Breast epithelium (tissue), 4 donors: ENCODE measurements around the gene SHISA2. TPM values are rescaled to one million over a fixed set of nuclear protein-coding genes. Genes with fewer than 3 reads are reported as not detected.

Source experiments
- DNase-seq, 2 donors: peaks; one replicate each; pipeline ENCODE4 v3.0.0-alpha.2; 2019; ENCODE audit warnings: low spot score in 2 of 2
- H3K27ac ChIP-seq, 2 donors: fragments of 200-600 bp; sonication (generic) in 1 of 2; one replicate each; pipeline ENCODE4 v1.5.1; 2016 to 2019; ENCODE audit warnings: mild to moderate bottlenecking in 1 of 2
- H3K27me3 ChIP-seq, 2 donors: fragments of 200-600 bp; sonication (generic) in 1 of 2; one replicate each; pipeline versions ENCODE4 v1.5.1 to v1.6.0; 2017 to 2019; ENCODE audit warnings: control low read depth in 1 of 2, mild to moderate bottlenecking in 1 of 2
- H3K36me3 ChIP-seq: fragments of 200-600 bp; one replicate; pipeline ENCODE4 v1.5.1; 2019
- H3K4me1 ChIP-seq, 2 donors: fragments of 200-600 bp; sonication (generic); one replicate each; pipeline ENCODE4 v1.5.1; 2016 to 2019; ENCODE audit warnings: control low read depth in 1 of 2
- H3K4me3 ChIP-seq, 3 donors: fragments of 200-600 bp; sonication (generic); 1 replicate in 2 of 3; 2 replicates in 1 of 3; pipeline ENCODE4 v1.5.1; 2016 to 2019; ENCODE audit warnings: mild to moderate bottlenecking in 3 of 3, moderate library complexity in 2 of 3
- H3K9me3 ChIP-seq, 2 donors: fragments of 200-600 bp; sonication (generic) in 1 of 2; one replicate each; pipeline ENCODE4 v1.5.1; 2016 to 2019; ENCODE audit warnings: control low read depth in 1 of 2
- POLR2A ChIP-seq: fragments of 450-650 bp; IDR thresholded peaks from one replicate; pipeline ENCODE4 v1.6.1; 2016; ENCODE audit warnings: antibody characterized with exemption, mild to moderate bottlenecking, moderate library complexity
- POLR2AphosphoS5 ChIP-seq, 3 donors: sonication (generic); formaldehyde crosslinking; IDR thresholded peaks; one replicate each; pipeline ENCODE4 v1.6.1; 2017; ENCODE audit warnings: antibody characterized with exemption in 3 of 3
- intact Hi-C: fragments of 100-400 bp; cut with DNase I; formaldehyde crosslinking; loops from one replicate; pipeline ENCODE4 v1.15.1; 2023; ENCODE audit warnings: low total_unique reads
- total RNA-seq, 3 donors: library from RNA; depleted of rRNA; stranded (reverse); fragments of >200 nt; gene quantifications; one replicate each; pipeline ENCODE4 v1.1.0, GENCODE V29; 2016
- TF ChIP-seq, protein P1 (sequence below), 3 donors: fragments of 450-650 bp; IDR thresholded peaks; one replicate each; pipeline ENCODE4 v1.5.1; 2016 to 2017; ENCODE audit warnings: antibody characterized with exemption in 3 of 3, mild to moderate bottlenecking in 3 of 3, moderate library complexity in 3 of 3

The SHISA2 gene
- total RNA-seq, 3 donors from 2014 or later = 0.64 to 43.8 (median 2.6) TPM

DNA sequence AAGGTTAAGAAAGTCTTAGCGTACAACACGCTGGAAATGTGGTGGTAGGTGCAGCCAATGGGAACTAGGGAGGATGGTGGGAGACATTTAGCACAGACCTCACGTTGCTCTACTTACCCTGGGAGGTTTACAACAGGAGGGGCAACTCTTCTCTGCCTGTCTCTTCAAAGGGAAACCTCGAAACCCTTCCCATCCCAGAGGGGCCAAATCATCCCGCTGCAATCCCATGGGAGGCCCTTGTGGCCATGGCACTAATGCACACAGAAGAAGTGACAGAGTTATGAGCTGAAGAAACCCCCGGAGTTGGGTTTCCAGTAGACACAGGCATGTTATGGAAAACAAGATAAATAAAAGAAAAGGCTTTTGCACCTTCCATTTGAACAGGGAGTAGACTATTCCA is 35.6 kb downstream of the SHISA2 start:
- H3K36me3 ChIP-seq = no peaks in the 10 kb centered on the region
- no peak for DNase-seq
- no peak overlapping the region for H3K4me3 ChIP-seq
- peaks cover 0 to 5% of the 10 kb centered on the region in 2 donors for H3K9me3 ChIP-seq
- peaks cover 0 to 2% of the 10 kb centered on the region in 2 donors for H3K27me3 ChIP-seq
- H3K4me1 ChIP-seq = no peaks in the 10 kb centered on the region
- no peak overlapping the region for H3K27ac ChIP-seq
- intact Hi-C loops = no loop called here
- TF ChIP-seq, protein P1, sequence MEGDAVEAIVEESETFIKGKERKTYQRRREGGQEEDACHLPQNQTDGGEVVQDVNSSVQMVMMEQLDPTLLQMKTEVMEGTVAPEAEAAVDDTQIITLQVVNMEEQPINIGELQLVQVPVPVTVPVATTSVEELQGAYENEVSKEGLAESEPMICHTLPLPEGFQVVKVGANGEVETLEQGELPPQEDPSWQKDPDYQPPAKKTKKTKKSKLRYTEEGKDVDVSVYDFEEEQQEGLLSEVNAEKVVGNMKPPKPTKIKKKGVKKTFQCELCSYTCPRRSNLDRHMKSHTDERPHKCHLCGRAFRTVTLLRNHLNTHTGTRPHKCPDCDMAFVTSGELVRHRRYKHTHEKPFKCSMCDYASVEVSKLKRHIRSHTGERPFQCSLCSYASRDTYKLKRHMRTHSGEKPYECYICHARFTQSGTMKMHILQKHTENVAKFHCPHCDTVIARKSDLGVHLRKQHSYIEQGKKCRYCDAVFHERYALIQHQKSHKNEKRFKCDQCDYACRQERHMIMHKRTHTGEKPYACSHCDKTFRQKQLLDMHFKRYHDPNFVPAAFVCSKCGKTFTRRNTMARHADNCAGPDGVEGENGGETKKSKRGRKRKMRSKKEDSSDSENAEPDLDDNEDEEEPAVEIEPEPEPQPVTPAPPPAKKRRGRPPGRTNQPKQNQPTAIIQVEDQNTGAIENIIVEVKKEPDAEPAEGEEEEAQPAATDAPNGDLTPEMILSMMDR (IDR thresholded peaks at IDR 0.05) = no peak
- TF ChIP-seq POLR2AphosphoS5 (IDR thresholded peaks at IDR 0.05) (no peak), POLR2A (no peak)

DNA sequence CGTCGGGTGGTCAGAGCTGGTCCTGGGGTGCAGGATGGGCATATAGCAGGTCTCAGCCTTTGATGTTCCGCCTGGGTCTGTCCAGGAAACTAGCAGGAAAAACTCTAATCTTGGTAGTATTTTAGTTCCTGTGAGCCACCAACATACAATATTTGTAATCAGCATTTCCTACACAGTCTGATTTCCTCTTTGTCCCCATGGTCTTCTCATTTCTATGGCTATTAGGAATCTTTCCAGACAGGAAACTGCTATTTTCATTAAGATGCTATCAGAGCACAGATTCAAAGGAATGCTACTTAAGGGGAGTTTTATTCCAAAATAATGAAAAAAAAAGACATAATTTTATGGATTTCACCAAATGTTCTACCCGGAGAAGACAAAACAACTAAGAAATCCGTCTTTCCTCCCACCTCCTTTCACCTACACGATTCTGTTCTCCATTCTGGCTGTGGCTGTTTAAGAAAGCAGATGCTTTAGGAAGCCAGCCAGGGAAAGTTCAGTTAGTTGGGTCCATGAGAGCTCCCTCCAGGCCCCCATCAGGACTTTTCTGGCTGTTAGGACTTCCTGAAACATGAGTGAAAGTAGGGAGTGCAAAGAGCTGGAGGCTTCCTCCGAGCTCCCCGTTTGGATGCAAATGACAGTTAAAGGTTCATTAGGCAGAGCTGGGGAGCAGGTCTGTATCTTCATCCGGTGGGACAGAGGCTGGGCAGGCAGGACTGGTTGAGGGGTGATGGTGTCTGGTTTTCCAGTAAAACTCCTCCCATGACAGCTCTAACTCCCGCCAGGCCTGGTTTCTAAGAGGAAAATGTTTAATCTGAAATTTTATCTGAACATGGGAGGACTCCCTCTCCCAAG is 36.3 kb downstream of the SHISA2 start:
- intact Hi-C loops = no loop called here
- Histone ChIP-seq H3K27ac (no peak overlapping the region), H3K27me3 (peaks cover 0 to 2% of the 10 kb centered on the region in 2 donors), H3K36me3 (no peaks in the 10 kb centered on the region), H3K4me1 (no peaks in the 10 kb centered on the region), H3K9me3 (peaks cover 0 to 5% of the 10 kb centered on the region in 2 donors), H3K4me3 (no peak overlapping the region)
- TF ChIP-seq, protein P1 (IDR thresholded peaks at IDR 0.05) = no peak
- TF ChIP-seq POLR2AphosphoS5 (IDR thresholded peaks at IDR 0.05) (no peak), POLR2A (no peak)
- DNase-seq = no peak

DNA sequence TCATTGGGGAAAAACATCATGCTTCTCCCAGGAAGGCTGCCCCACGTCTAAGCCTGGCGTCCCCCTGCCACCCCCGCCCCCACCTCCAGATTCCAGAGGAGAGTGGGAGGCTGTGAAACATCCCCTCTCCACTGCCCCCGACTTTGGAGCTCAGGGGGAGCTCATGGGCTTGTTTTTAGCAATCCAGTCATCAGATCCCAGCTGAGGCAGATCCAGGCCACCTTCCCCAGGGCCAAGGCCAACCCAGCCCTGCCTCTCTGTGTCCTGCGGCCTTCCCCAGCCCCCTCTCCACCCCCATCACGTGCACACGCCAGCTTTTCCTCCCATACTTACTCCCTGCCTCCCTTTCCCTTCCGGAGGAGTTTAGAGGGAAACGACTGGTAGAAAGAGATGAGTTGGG is 38.8 kb downstream of the SHISA2 start:
- intact Hi-C loops = no loop called here
- H3K36me3 ChIP-seq = no peaks in the 10 kb centered on the region
- H3K4me3 ChIP-seq = no peak overlapping the region
- no peaks in the 10 kb centered on the region for H3K4me1 ChIP-seq
- DNase-seq = no peak
- TF ChIP-seq, protein P1 (IDR thresholded peaks at IDR 0.05) = no peak
- no peak for TF ChIP-seq POLR2AphosphoS5 (IDR thresholded peaks at IDR 0.05)
- TF ChIP-seq POLR2A = no peak
- peaks cover 0 to 8% of the 10 kb centered on the region in 2 donors for H3K9me3 ChIP-seq
- no peak overlapping the region for H3K27ac ChIP-seq
- peaks cover 0 to 2% of the 10 kb centered on the region in 2 donors for H3K27me3 ChIP-seq

DNA sequence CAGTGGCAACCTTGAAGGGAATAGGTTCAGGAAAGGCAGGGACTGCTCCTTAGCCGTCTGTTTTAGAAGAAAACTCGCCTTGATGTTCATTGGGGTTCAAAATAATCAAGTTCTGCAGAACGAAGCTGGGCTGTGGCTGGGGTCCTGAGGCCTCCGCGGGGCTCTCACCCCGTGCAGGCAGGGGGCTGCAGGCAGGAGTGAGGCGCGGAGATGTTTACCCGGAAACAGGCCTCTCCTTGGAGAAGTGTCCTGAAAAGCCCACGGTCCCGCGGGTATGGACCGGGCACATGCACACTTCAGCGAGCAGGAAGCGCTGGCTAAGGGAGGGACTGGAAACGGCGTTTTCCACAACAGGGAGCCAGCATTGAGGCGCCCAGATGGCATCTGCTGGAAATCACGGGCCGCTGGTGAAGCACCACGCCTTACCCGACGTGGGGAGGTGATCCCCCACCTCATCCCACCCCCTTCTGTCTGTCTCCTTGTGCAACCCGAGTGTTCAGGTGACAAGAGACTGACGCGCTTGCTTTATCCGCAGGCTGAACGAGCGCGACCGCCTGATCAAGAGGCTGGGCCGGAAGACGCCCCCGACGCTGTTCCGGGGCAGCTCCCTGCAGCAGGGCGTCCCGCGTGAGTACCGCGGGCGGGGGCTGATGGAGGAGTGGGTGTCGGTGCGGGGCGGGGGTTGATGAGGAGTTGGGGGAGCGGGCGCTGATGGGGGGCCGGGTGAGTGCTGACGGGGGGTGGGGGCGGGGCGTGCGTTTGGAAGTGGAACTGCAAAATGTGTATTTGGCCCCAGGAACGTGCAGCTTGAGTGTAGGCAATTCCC is 39.6 kb downstream of the SHISA2 start:
- intact Hi-C loops = no loop called here
- H3K36me3 ChIP-seq = no peaks in the 10 kb centered on the region
- H3K9me3 ChIP-seq = peaks cover 0 to 8% of the 10 kb centered on the region in 2 donors
- H3K4me1 ChIP-seq = no peaks in the 10 kb centered on the region
- H3K27me3 ChIP-seq = peaks cover 0 to 2% of the 10 kb centered on the region in 2 donors
- DNase-seq = no peak
- TF ChIP-seq POLR2AphosphoS5 (IDR thresholded peaks at IDR 0.05) = no peak
- TF ChIP-seq POLR2A = no peak
- TF ChIP-seq, protein P1 (IDR thresholded peaks at IDR 0.05) = no peak
- peak overlapping the region; percentile 32 to 54 (median 36) for H3K4me3 ChIP-seq
- no peak overlapping the region for H3K27ac ChIP-seq

DNA sequence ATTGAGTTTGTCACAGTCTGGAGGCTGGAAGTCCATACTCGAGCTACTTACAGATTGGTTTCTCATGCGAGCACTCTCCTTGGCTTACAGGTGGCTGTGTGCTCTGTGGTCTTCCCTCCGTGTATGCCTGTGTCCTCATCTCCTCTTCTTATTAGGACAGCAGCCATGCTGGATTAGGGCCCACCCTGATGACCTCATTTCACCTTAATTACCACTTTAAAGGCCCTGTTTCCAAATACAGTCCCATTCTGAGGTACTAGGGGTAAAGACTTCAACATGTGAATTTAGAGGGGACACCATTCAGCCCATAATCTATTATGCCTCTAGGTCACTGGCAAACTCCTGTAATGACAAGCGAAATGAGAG is 40.6 kb downstream of the SHISA2 start:
- H3K4me3 ChIP-seq = no peak overlapping the region
- no peak for DNase-seq
- intact Hi-C loops = no loop called here
- TF ChIP-seq POLR2AphosphoS5 (IDR thresholded peaks at IDR 0.05) = no peak
- TF ChIP-seq, protein P1 (IDR thresholded peaks at IDR 0.05) = no peak
- no peak for TF ChIP-seq POLR2A
- H3K9me3 ChIP-seq = peaks cover 0 to 8% of the 10 kb centered on the region in 2 donors
- H3K36me3 ChIP-seq = no peaks in the 10 kb centered on the region
- H3K4me1 ChIP-seq = no peaks in the 10 kb centered on the region
- H3K27me3 ChIP-seq = no peaks in the 10 kb centered on the region
- no peak overlapping the region for H3K27ac ChIP-seq
